Activated CD4-positive, CD25-positive, alpha-beta regulatory T cell treated with anti-CD3 and anti-CD28 coated beads, Interleukin-2, amount 50 U/mL, for 72 hours (primary cell): ENCODE results near the gene CACNA2D1.
"Not testable (repeated sequence)": the region's sequence is repeated elsewhere in the genome, so short reads cannot be mapped to it uniquely, and the experiment has no call there.

Experiments
- DNase-seq: peaks from one replicate; pipeline ENCODE4 v3.0.0; 2021

The CACNA2D1 gene

DNA sequence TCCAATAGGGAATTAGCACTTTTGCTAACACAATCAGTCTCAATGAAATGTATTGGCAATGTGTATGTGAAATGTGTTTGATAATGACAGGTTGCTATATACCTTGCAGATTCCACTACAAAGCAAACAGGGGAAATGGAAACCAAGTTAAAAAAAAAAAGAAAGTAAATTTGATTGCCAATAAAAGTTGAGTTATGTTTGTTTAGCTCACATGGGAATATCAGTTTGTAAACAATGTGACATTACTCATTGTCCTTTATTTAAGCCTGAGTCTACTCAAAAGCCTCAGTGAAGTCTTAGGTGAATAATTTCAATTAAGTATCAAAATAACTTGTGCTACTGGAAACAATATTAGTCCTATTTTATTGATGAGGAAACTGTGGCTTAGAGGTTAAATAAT lies 285.2 kb downstream of the CACNA2D1 start:
- DNase-seq: no peak

DNA sequence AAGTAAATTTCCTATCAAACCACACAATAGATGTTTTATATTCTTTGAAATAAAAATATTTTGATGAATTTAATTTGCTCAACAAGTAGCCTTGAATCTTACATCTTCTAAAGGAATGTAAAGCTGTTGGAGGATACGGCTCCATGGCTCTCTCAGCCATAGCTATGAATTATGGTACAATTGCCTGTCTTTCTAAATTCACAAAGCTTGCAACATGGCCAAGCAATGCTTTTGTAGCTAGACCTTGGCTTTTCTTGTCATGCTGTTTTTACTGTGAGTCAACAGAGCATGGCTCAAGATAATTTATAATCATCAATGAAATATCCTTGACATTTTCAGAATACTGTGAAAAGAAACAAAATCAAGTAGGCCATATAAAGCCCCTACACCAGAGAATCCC lies 286.7 kb downstream of the CACNA2D1 start:
- no peak for DNase-seq

DNA sequence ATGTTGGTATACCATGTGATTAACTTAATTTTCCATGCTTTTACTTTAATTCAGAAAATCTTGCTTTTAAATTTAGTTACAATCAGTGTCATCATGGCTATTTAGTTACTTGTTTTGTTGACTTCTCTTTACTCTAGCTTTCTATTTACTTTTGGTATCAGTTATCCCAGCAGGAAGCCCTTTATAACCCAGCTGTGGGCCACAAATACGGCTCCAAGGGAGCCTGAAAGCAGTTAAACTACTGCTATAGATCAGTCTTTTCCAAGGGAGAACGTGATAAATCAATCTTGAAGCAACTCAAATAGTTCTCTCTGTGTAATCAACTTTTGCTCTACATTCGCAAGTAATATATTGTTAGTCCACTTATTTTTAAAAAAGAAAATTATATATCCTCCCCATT lies 287.4 kb downstream of the CACNA2D1 start:
- DNase-seq: no peak

DNA sequence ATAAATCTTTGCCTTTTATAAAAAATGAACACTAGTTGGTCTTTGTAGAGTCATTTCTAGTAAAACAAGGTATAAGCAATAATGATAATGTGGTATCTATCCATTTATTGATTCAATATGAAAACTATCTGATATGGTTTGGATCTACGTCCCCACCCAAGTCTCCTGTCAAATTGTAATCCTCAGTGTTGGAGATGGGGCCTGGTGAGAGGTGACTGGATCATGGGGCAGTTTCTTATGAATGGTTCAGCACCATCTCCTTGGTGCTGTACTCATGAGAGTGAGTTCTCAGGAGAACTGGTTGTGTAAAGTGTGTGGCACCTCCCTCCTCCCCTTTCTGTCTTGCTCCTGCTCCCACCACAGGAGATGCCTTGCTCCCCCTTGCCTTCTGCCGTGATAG lies 288.8 kb downstream of the CACNA2D1 start:
- no peak for DNase-seq

DNA sequence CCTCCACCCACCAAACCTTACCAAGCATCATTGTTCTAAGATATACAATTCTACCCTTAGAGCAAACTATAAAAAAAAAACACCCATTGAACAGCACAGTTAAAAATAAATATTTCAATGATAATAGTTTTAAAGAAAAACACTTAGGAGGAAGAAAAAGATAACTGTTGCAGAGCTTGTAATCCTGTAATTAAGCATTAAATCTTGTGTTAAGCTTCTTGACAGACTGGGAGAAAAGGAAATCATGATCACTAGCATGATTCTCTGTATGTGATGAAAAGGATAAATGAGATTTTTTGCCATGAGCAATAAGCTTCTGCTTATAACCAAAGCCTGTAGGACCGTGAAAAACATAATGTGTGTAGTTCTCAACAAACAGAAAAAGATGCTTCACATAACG lies 289.8 kb downstream of the CACNA2D1 start:
- DNase-seq: no peak

DNA sequence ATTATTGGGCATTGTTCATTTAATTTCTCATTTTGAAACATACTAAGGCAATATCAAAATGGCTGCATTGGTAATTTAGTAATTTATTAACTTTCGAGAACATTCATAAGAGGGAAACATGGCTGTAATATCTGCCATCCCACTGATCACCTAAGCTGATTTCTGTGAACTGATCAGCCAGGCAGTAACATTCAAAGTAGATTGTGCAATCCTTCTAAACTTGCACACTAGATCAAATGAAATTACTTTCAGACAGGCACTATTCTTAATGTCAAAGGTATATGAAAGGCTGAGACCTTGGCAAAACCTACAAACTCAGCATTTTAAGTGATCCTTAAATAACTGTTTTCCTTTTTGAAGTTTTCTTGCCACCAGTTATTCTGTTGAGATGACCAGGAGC lies 290.7 kb downstream of the CACNA2D1 start:
- no peak for DNase-seq

DNA sequence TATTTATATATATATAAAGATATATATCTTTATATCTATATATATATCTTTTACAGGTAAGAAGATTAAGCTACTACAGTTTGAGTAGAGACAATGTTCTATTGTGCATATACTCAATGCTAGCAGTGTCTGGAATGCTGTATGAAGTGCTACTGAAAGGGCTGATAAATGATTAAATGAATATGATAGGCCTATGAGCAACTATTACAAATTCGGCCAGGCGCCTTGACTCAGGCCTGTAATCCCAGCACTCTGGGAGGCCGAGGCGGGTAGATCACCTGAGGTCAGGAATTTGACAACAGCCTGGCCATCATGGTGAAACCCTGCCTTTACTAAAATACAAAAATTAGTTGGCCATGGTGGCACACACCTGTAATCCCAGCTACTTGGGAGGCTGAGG lies 297.1 kb downstream of the CACNA2D1 start:
- no peak for DNase-seq

DNA sequence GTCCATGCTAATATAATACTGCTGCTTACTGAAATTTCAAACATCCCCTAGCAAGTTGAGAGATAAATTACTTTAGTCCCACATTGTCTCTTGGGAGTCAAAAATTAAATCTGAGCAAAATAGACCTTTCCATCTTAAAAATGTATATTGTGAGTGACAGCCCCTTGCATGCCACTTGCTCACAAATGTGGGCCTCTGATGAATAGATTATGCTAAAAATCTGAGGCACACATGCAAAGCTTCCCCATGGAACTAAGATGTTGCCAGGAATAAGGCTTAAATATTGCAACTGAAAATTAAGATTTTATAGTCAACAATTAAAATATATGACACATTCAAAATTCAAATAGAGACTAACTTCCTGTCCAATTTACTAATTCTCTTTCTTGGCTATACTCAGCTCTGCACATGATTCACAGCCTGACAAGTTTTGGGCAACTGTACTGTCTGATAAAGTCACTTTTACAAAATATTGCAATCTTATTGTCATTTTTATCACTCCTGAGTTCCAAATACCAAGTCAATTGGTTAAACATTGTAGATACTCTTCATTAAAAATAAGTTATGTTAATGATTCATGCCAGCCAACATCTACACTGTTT lies 301.2 kb downstream of the CACNA2D1 start:
- no peak for DNase-seq

DNA sequence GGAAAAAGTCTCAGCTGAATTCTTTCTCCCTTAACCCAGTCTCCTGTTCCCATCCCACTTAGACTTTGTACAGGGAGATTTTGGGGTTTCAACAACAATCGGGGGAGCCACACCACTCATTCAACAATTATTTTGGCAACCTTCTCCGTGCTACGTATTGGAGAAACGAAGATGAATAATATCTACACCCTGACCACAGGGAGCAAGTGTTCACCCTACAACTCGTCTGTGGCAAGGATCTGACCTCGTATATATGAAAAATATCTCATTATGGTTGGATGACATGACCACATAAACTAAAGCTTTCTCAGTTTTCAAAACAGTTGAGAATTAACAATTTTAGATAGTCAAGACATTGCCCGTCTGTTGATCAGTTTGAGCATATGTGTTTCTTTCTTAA lies 302.1 kb downstream of the CACNA2D1 start:
- DNase-seq: no peak

DNA sequence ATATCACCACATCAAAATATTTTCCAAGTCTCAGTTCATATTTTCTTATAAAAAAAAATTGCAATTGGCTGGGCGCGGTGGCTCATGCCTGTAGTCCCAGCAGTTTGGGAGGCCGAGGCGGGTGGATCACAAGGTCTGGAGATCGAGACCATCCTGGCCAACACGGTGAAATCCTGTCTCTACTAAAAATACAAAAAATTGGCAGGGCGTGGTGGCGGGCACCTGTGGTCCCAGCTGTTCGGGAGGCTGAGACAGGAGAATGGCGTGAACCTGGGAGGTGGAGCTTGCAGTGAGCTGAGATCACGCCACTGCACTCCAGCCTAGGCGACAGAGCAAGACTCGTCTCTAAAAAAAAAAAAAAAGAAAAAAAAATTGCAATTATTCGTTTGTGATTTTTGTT lies 303.0 kb downstream of the CACNA2D1 start:
- not testable (repeated sequence) for DNase-seq

DNA sequence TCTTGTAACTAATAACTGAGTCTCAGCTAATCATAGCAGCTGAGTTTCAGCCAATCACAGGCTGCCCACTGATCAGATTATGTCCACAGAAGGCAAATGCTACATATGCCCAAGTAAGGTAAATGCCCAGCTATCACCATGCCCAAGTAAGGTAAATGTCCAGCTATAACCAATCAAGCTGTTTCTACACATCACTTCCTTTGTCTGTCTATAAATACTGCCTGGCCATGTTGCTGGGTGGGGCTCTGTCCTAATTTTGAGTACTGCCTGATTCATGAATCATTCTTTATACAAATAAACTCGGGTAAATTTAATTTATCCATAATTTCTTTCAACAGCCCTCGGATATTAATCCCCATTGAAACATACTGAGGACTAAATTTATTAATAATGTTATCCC lies 312.4 kb downstream of the CACNA2D1 start:
- DNase-seq: no peak

DNA sequence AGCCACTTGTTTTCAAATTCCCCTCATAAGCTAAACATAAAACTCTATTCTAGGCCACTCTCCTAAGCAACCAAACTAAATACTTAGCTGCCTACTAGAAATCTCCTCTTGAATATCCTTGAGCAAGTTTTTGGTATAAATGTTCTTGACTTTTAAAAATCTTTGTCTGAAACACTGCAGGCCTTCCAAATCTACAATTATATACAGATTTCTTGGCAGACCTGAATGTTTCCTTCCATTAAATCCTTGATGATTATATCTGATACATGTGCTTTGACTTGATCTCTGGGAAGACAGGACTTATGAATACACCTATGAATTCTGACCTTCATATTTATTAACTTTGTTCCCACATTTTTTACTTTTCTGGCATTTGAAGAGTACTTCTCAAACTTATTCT lies 314.5 kb downstream of the CACNA2D1 start:
- no peak for DNase-seq

DNA sequence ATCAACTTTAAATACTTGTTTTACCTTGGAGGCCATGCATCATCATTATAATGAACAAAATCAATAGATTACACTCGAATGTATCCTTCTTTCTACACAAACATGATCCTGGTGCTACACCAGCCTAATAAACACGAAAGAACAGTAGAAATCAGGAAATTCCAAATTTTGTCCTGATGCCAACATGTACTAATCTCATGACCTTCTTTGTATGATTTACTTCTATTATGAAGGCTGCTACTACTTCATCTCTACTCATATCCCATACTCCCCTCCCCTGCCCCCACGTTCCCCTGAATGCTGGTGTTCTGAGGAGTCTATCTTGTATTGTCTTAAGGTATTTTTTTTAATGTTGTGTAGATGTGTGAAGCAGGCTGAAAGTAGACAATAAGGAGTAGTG lies 315.0 kb downstream of the CACNA2D1 start:
- DNase-seq: no peak

DNA sequence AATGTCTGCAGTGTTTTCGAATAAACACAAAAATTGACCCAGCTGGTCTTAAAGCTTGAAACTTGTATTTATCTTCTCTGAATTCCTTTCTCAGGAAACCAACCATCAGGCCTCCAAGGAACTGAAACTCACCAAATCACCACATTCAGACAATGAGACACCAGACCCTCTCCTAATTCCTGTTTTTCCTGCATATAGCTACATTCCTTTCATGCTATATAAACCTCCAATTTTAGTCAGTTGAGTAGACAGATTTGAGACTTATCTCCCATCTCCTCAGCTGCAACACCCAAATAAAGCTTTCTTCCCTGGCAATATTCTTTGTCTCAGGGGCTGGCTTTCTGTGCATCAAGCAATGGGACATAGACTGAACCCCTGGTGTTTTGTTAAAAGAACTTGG lies 317.0 kb downstream of the CACNA2D1 start:
- DNase-seq: no peak

DNA sequence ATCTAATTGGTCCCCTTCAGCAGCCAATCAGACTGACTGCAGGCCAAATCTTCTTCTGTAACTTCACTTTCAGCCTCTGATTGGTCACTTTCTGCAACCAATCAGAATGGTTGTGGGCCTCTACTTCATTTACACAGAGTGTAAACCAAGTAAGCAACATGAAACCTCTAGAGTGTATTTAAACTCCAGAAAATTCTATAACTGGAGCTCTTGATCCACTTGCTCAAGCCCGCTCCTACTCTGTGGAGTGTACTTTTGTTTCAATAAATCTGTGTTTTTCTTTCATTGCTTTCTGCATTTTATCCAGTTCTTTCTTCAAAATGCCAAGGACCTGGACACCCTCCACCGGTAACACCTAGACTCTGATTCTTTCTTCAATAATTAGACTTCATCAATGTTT lies 319.1 kb downstream of the CACNA2D1 start:
- no peak for DNase-seq

DNA sequence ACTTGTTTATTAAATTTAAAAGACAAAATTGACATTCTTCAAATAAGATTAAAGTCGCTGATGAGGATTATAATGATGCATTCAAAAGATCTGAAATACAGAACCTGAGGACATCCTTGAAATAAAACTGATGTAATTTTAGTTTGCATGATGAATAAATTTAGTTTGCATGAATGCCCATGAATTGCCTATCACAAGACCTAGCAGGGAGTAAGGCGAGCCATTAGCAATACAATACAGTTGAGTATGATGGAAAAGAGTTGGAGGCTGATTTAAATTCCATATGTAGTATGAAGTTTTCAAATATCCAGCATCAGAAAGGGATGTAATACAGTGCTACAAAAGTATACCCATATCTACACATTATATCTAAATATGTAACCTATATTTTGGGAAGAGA lies 321.3 kb downstream of the CACNA2D1 start:
- no peak for DNase-seq

DNA sequence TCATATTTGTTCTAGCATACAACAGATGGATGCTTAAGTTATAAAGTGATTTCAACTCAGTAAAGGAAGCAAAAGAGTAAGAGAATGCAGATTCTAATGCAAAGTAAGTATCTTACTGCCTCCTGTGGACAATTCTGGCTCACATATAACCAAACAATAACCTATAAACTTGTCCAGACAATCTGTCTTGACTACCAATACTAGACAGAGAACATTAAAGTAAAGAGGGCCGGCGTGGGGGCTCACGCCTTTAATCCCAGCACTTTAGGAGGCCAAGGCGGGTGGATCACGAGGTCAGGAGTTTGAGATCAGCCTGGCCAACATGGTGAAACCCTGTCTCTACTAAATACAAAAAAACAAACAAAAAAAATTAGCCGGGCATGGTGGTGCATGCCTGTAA lies 329.3 kb downstream of the CACNA2D1 start:
- no peak for DNase-seq

DNA sequence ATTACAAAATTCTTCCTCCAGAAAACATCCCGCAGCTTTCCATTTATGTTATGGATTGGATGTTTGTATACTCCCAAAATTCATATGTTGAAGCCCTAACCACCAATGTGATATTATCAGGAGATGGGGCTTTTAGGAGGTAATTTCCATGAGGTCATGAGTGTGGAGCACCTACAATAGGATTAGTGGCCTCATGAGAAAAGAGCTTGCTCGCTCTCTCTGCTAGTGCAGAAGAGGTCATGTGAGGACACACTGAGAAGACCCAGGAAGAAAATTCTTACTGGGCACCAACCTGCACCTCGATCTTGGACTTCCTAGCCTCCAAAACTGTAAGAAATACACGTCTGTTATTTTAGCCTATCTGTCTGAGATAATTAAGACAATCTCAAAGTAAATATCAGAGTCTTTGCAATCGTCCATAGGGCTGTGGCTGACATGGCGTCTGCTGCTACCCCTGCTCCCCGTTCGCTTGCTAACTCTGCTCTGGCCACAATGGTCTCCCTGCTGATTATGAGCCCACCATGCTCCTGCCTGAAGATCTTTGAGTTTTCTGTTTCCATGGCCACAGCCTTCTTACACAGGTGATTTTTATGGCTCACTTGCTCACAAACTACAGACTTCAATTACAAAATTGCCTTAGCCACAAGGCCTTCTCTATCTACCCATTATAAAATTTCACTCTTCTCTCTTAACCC lies 333.3 kb downstream of the CACNA2D1 start:
- DNase-seq: no peak

DNA sequence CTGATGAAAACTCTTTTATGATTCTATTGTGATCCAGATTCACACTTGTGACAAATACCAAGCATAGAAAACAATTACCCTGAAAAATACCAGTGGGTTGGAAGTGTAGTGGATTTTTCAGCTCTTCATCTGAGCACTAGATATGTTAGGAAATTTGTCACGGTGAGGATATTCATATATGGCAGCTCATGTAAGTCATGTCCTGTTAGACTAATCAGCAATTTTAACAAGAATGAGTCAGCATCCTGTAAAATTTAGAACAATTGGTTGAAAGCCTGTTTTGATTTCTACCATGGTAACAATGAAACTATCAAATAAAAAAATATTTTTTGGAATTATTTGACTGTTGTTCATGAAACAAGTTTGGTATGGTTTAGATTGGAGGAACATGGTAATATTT lies 334.3 kb downstream of the CACNA2D1 start:
- no peak for DNase-seq

DNA sequence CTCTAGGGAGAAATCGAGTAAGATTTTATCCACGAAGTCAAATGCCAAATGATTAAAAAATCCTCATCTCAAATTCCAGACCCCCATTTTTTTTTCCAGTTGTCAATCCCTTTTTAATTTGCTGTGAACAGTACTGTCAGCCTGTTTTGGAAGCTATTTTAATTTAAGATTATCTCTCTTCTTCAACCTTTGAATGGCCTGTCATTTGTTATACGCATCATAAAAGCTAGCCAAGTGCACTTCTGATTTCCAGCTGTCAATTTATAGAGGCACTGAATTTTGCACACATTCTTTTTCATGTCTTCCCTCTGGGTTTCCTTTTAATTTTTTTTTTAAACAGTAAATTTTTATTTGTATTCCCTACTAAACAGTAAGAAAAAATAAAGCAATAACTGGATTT lies 337.4 kb downstream of the CACNA2D1 start:
- no peak for DNase-seq

DNA sequence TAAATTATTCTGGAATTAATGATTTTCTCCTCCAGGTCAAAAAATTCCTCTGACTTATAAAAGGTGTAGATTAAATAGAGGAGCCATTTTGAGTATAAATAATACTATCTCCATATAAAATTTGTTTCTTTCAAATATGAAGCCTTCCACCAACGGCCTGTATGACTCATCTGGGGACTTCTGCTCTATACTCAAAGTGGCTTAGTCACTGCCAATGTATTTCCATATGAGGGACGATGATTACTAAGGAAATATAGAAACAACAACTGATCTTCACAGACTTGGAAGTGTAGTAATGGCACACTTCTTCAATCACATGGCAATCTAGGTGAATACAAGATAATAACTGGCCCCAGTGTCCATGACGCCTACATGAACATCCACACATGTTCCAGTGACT lies 338.1 kb downstream of the CACNA2D1 start:
- DNase-seq: no peak

DNA sequence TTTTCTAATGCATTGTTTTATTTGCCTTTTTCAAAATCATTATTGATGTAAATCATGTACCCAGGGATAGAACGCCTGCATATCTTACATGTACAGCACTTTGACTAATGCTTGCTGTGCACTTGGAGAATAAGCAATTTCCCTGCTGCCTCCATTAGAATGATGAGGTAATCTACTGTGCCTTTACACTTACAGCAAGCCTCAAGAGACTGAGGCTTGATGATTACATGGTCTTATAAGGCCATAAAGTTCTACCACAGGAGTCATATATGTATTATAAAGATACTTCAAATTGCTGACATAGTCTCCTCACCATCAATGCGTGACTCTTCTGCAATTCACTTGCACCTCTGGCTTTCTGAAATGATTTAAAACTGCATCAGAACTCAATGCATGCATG lies 345.2 kb downstream of the CACNA2D1 start:
- DNase-seq: no peak

DNA sequence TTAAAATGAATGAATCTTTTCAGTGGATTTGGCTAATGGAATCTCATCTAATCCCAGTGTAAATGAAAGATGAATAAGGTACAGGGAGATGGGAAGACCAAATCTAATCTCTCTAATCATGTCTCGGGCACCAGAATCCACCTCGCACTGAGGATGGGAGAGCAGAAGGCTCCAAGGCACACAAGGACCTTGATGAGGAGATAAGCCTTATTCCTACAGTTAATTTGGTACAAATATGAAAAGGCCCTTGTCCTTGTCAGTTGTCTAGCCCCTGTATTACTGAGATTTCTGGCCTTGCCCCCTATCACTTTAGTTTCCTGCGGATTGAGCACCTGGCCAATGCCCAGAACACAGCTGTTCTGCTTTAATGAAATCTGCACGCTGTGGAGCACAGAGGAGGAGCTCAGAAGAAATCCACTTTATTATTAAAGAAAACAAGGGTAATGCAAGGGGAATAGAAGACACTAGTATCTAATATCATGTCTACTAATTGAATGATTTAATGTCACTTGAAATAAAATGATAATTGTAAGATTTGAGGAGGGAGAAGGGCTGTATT lies 352.4 kb downstream of the CACNA2D1 start:
- DNase-seq: no peak

DNA sequence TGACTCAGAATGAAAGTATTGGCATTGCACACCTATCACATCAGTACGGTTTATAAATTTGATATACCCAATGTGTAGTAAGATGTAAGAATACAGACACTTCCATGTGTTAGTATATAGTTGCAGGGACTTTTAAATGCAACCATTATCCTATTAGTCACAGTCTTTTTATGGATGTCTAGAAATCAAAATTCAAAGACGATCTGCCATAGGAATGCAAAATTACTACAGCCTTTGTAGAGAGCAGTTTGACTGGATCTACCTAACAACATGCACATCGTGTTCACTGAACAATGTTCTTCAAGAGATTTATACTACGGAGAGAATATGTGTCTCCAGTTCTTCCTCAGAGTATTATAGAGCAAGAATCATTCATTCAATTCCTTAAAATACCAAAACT lies 356.5 kb downstream of the CACNA2D1 start:
- no peak for DNase-seq

DNA sequence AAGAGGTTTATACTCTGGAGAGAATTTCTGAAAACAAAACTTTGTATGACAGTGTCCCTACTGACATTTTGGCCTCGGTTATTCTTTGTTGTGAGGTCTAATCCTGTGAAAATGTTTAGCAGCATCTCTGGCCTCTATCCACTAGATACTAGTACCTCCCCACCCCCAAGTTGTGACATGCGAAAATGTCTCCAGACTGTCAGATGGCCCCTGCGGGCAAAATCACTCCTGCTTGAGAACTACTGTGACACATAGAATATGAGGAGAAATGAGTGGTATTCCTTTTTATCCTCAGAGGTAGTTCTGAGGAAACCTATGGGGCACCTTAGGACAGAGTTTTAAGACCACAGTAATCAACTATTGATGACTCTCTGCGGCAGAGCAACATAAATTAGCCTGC lies 358.5 kb downstream of the CACNA2D1 start:
- DNase-seq: no peak
